Activated effector memory CD4-positive, alpha-beta T cell treated with Interleukin-2 at 50 U/mL for 16 hours (primary cell): ENCODE results near the gene SH3RF2.

Experiments used
- DNase-seq: peaks from one replicate; pipeline ENCODE4 v3.0.0-alpha.2; 2020

The SH3RF2 gene

GRCh38 chr5:145922059-145922458 is 14.3 kb upstream of the SH3RF2 start:
- DNase-seq: no peak

GRCh38 chr5:145923405-145923804 is 13.0 kb upstream of the SH3RF2 start:
- no peak for DNase-seq

- DNase-seq: no peak
Observed at GRCh38 chr5:145924849-145925248, 11.5 kb upstream of the SH3RF2 start.

- no peak for DNase-seq
Observed at GRCh38 chr5:145925353-145925752, 11.0 kb upstream of the SH3RF2 start.

- DNase-seq: no peak
Observed at GRCh38 chr5:145925803-145926202, 10.6 kb upstream of the SH3RF2 start.

GRCh38 chr5:145931718-145932117 is 4.7 kb upstream of the SH3RF2 start:
- no peak for DNase-seq

- no peak for DNase-seq
Observed at GRCh38 chr5:145934276-145934675, 2.1 kb upstream of the SH3RF2 start.

GRCh38 chr5:145937432-145938250 is 1.3 kb downstream of the SH3RF2 start:
- no peak for DNase-seq

- DNase-seq: no peak
Observed at GRCh38 chr5:145938776-145939539, 2.6 kb downstream of the SH3RF2 start.

GRCh38 chr5:145939540-145940065 is 3.2 kb downstream of the SH3RF2 start:
- no peak for DNase-seq

- DNase-seq: no peak
Observed at GRCh38 chr5:145941096-145941447, 4.7 kb downstream of the SH3RF2 start.

GRCh38 chr5:145941448-145942130 is 5.2 kb downstream of the SH3RF2 start:
- no peak for DNase-seq

- DNase-seq: no peak
Observed at GRCh38 chr5:145942201-145942600, 5.8 kb downstream of the SH3RF2 start.

- DNase-seq: no peak
Observed at GRCh38 chr5:145942749-145943148, 6.4 kb downstream of the SH3RF2 start.

GRCh38 chr5:145943674-145944121 is 7.3 kb downstream of the SH3RF2 start:
- no peak for DNase-seq

GRCh38 chr5:145944328-145944727 is 8.0 kb downstream of the SH3RF2 start:
- no peak for DNase-seq

- no peak for DNase-seq
Observed at GRCh38 chr5:145945620-145946111, 9.3 kb downstream of the SH3RF2 start.

- no peak for DNase-seq
Observed at GRCh38 chr5:145946112-145946861, 9.9 kb downstream of the SH3RF2 start.

GRCh38 chr5:145947581-145947980 is 11.2 kb downstream of the SH3RF2 start:
- no peak for DNase-seq

- DNase-seq: no peak
Observed at GRCh38 chr5:145948047-145948446, 11.7 kb downstream of the SH3RF2 start.

GRCh38 chr5:145948921-145949320 is 12.5 kb downstream of the SH3RF2 start:
- no peak for DNase-seq

- DNase-seq: no peak
Observed at GRCh38 chr5:145949474-145949873, 13.1 kb downstream of the SH3RF2 start.
